RKO (cell line): ENCODE data around the gene FAHD2B.
"Not testable (repeated sequence)": the region's sequence is repeated elsewhere in the genome, so short reads cannot be mapped to it uniquely, and the experiment has no call there.

Experiments
- DNase-seq: peaks from one replicate; pipeline ENCODE4 v3.0.0-alpha.2; 2016; ENCODE audit warnings: low spot score

FAHD2B gene

DNA sequence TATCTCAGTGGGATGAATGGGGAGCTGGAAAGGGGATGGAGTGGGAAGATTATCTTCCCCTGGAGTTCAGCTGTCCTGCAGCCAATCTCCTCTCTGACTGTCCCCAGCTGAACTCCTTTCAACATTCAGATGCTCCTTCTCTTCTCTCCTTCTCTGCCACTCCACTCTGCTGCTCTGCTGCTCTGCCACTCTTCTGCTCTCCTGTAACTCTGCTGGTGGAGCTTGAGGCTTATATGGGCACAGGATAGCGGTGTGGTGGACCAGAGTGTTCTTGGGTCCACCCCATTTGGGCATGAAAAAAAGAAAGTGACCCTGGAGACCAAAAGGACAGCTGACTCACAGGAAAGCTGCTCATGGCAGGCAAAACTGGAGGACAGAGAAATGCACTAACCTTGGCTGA, 26.6 kb downstream of the FAHD2B start:
- DNase-seq: no peak

DNA sequence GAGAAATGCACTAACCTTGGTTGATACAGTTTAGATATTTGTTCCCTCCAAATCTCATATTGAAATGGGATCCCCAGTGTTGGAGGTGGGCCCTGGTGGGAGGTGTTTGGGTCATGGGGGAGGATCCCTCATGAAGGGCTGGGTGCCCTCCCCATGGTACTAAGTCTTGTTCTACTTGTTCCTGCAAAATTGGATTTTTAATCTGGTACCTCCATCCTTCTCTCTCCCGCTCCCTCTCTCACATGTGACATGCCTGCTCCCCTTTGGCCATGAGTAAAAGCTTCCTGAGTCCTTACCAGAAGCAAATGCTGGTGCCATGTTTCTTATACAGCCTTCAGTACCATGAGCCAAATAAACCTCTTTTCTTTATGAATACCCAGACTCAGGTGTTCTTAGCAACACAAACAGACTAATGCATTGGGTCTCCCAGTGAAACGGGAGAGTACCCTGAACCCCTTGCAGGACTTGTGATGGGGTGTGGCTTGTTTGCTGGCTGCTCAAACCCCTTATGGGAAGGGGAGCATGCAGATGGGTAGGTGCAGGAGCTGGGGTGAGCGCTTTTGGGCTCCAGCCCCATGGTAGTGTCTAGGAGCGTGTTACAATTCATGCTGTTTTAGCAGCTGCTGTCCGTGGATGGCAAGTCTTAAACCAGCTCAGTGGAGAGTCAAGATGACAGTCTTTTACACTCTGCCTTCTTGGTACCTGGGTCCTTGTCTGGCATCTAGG, 27.2 kb downstream of the FAHD2B start:
- DNase-seq: no peak

DNA sequence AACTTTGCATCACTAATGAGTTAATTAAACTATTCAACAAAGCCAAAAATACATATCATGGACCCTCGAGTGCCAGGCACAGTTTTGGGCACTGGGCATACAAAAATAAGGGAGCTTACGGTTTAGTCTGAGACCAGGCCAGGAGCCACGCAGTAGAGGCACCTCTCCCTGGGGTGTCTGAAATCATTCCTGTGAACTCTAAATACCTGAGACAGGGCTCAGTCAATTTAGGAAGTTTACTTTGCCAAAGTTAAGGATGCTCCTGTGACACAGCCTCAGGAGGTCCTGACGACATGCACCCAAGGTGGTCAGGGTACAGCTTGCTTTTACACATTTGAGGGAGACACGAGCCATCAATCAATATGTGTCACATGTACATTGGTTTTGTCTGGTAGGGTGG, 28.7 kb downstream of the FAHD2B start:
- DNase-seq: not testable (repeated sequence)

DNA sequence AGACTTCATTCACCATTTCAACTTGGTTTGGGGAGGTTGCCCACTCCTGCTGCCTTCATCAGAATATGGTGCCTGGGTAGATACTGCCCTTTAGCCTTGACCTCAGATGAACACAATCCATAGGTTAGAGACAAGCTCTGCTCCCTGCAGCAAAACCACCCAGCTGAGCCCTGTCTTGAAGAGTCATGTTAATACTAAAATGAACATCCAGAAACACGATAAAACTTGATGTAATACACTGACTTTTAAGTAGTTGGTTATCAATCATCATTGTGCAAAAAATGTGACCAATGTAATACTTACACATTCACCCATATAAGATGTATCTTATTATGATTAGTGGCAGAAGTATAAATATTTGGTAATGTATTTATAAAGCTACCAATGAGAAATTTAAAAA, 32.7 kb downstream of the FAHD2B start:
- not testable (repeated sequence) for DNase-seq

DNA sequence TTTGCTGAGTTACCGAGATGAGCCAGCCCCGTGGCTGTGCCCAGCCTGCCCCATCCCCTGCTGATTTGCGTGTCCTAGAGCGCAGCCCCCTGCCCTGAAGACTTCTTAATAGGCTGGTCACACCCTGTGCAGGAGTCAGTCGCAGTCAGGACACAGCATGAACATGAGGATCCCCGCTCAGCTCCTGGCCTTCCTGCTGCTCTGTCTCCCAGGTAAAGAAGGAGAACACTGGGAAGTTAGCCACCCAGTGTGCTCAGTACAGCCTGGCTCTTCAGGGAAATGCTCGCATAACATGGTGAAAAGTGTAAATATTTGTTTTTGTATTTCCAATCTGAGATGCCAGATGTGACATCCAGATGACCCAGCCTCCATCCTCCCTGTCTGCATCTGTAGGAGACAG, 34.9 kb downstream of the FAHD2B start:
- DNase-seq: not testable (repeated sequence)

DNA sequence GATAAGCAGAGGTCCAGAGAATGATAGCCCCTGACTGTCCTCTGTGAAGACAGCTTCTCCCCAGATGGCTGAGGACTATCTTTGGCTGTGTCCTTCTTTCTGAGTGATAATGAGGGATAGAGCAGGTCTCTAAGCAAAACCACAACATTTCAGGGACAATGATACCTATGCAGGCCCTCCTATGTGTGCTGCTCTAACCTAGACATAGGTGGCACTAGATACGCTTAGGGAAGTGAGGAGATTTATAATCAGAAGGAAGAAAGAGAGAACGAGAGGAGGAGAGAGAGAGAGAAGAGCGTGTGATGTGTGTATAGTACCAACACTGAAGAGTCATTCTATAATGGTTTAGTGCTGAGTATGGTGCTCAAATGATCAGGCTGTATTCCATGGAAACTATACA, 38.5 kb downstream of the FAHD2B start:
- DNase-seq: not testable (repeated sequence)

DNA sequence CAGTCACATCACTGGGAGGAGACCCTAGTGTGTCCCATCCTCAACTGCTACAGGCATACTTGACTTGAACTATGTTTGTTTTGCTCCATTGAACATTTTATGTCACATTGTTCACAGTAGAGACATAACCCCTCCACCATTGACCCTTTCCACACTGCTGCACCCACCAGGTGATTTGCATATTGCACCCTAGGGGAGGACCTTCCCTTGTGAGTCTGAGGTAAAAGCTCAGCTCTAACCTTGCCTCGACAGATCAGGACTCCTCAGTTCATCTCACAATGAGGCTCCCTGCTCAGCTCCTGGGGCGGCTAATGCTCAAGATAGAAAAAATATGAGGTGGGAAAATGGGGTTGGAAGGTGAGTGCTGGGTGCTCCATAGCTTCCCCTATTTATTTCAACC, 44.6 kb downstream of the FAHD2B start:
- DNase-seq: not testable (repeated sequence)

DNA sequence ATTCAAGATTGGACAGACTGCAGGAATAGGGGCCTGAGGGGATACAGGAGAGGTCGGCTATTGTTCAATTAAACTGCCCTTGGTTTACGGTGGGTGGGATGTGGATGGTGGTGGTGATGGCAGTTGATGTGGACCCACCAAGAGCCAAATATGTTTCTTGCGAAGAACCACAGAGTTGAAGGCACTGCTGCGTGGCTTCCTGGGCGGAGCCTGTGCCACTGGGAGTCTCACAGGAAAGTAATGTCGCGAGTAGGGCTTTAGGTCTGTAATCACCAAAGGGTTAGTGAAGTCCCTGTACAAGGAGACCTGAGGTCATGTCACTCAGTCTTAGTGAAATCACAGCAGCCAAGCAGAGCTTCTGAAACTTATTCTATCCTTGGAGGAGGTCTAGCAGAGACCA, 46.2 kb downstream of the FAHD2B start:
- DNase-seq: not testable (repeated sequence)

DNA sequence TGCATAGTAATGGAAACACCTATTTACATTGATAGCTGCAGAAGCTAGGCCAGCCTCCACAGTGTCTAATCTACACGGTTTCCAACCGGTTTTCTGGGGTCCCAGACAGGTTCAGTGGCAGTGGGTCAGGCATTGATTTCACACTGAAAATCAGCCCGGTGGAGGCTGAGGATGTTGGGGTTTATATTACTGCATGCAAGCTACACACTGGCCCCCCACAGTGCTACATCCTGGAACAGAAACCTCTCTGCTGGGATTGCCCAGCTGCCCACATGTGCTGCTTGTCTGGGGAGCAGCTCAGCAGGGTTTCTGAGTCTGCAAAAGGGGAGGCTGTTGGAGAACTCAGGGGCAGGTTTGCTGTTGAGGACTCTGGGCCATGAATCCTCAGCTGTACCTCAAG, 48.0 kb downstream of the FAHD2B start:
- DNase-seq: not testable (repeated sequence)

DNA sequence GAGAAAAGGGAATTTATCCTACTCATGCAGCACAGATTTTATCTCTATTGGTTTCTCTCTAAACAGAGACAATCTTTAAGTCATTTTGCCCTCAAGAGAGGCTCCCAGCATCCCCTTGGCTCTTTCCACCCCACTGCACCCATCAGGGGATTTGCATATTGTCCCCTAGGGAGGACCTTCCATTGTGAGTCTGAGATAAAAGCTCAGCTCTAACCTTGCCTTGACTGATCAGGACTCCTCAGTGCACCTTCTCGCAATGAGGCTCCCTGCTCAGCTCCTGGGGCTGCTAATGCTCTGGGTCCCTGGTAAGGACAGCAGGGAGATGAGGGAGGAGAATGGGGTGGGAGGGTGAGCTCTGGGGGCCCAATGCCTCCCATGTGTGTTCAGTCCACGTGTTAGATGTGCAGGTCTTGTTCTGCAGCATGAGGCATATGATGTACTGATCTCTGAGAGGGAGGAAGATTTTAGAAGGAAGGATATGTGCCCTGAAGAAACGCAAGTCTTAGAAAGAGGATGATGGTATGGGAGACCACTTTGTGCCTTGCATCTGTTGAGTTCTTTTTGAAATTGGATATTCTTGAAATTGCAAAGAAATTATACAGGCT, 48.7 kb downstream of the FAHD2B start:
- not testable (repeated sequence) for DNase-seq
